Measurements from ENCODE around the gene KRTAP22-1.

The KRTAP22-1 gene

GRCh38 chr21:30600787-30601186 lies at the start of gene KRTAP22-1:
Gene KRTAP22-1, plus strand, starts transcription at chr21:30601087.
- no peak for DNase-seq (ENCODE audit: low read depth)

GRCh38 chr21:30552782-30553181 lies 48.1 kb upstream of the KRTAP22-1 start:
- no peak for DNase-seq (ENCODE audit: low read depth)

DNA sequence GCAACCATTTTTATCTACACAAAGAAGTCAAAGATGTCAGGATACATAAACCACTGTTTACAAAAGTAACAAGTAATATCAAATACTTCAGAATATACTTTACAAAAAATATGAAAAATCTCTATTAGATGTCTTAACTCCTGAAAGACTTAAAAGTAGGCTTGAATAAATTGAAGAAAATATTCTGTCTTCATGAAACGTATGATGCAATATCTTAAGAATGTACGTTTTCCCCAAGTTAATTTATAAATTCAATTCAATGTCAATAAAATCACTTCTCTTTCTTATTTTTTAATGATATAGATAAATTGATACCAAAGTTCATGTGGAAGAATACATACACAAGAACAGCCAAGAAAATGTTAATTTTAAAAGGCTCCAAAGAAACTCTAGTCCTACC lies 45.8 kb upstream of the KRTAP22-1 start:
- no peak for DNase-seq (ENCODE audit: low read depth)

- no peak for DNase-seq (ENCODE audit: low read depth)
These were observed 39.5 kb upstream of the KRTAP22-1 start, which contains the start of gene KRTAP19-7 for GRCh38 chr21:30561264-30561895. Gene KRTAP19-7, minus strand, starts transcription at chr21:30561314. Its CDS starts 25 bp downstream, at chr21:30561289.

- DNase-seq (ENCODE audit: low read depth) = no peak
These were observed 38.9 kb upstream of the KRTAP22-1 start for GRCh38 chr21:30561957-30562356.

DNA sequence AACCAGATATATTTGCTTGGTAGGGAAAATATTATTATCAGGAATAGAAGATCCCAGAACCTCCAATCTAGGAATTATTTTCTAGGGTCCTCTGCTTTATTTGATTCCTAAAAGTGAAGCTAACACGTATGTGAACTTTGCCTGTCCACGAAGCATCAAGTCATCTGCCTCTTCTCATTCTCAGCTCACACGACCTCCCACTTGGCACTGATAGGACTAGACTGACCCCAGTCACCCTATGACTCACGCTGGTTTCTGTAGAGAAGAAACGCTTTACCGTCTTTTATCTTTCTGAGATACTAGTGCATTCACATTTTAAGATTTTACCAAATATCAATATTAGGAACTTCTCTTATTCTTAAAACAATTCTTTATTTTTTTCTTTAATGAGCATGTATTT lies 37.8 kb upstream of the KRTAP22-1 start:
- no peak for DNase-seq (ENCODE audit: low read depth)

DNA sequence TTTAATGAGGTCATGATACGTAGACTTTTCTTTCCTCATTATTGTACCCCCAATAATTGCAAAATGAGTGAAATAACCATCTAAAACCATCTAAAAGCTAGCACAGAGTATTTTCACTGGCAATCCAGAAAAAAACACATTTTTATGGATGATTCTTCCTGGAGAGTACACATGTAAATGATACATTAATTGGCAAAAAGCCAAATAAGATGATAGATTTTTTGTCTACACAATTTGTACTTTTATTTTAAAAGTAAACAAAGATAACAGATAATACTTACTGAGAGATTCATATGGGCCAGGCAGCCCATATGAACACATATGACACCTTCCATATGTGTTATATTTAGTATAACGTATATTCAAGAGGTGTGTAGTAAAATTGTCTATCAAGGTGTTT lies 37.3 kb upstream of the KRTAP22-1 start:
- no peak for DNase-seq (ENCODE audit: low read depth)

GRCh38 chr21:30567617-30568016 lies 33.3 kb upstream of the KRTAP22-1 start:
- no peak for DNase-seq (ENCODE audit: low read depth)

DNA sequence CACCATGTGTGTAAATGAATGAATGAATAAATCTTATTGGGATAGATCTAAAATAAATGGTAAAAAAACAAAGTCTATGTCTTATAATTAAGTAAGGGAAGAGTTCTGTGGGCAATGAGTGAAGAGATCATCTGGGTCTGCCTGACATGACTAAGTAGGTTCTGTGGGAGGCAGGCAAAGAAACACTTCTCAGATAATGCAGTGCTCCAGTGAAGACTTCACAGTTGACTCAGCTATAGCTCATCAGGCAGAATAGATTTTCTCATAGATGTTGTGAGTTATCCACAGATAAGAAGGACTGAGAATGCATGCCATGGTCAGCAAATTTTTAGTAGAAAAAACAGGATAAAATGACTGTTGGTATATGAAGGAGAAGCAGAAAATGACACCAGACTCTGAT lies 23.1 kb upstream of the KRTAP22-1 start:
- no peak for DNase-seq (ENCODE audit: low read depth)

- DNase-seq (ENCODE audit: low read depth) = no peak
These were observed 21.5 kb upstream of the KRTAP22-1 start for GRCh38 chr21:30579346-30579745.

DNA sequence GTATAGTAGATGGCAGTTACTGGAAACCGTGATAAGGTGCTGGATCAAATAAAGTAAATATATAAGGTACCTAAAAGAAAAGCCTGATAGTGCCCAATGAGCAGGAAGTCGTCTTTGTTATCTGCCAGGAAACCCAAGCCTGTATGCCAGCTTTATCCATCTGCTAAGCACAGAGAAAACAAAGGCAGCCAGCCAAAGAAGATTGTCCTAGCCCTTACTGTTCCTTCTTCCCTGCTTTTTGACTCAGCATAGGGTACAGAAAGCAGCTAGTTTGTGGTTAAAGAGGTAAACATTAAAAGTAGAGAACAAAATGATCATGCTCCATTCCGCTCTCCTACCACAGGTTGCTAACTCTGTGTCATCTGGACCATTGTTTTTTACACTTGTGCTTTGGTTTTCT lies 20.8 kb upstream of the KRTAP22-1 start:
- DNase-seq (ENCODE audit: low read depth) = no peak

DNA sequence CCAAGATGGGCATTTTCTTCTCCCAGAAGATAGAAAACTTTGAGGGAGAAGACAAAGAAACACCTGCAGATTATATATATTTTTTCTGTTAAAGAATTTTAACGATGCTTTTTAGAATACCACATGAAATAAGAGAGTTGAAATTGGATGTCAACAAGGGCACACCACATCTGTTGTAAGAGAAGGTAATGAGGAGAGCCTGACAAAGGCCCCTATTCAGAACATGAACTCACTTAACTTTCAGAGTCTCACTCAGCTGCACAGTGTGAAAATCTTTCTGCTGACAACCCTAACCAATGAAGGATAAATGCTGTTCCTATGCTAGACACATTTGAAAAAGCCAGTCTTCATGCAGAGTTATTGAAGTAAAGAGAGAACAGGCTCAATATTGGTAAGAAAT lies 18.0 kb upstream of the KRTAP22-1 start:
- no peak for DNase-seq (ENCODE audit: low read depth)

- DNase-seq (ENCODE audit: low read depth) = no peak
These were observed 10.6 kb upstream of the KRTAP22-1 start, which contains the start of gene KRTAP22-2 for GRCh38 chr21:30590297-30590696. Gene KRTAP22-2, minus strand, starts transcription at chr21:30590397.

- no peak for DNase-seq (ENCODE audit: low read depth)
These were observed 8.7 kb upstream of the KRTAP22-1 start, which contains the start of gene KRTAP6-3 for GRCh38 chr21:30592140-30592539. Gene KRTAP6-3, plus strand, starts transcription at chr21:30592440. Its CDS starts 6 bp downstream, at chr21:30592446.

GRCh38 chr21:30598802-30599201 lies 2.1 kb upstream of the KRTAP22-1 start, which contains the start of gene KRTAP6-2:
Gene KRTAP6-2, minus strand, starts transcription at chr21:30598902. Its CDS starts 28 bp downstream, at chr21:30598874.
- no peak for DNase-seq (ENCODE audit: low read depth)

- DNase-seq (ENCODE audit: low read depth) = no peak
These were observed 5.1 kb downstream of the KRTAP22-1 start for GRCh38 chr21:30605968-30606367.

GRCh38 chr21:30612132-30612531 lies 11.2 kb downstream of the KRTAP22-1 start:
- DNase-seq (ENCODE audit: low read depth) = no peak

DNA sequence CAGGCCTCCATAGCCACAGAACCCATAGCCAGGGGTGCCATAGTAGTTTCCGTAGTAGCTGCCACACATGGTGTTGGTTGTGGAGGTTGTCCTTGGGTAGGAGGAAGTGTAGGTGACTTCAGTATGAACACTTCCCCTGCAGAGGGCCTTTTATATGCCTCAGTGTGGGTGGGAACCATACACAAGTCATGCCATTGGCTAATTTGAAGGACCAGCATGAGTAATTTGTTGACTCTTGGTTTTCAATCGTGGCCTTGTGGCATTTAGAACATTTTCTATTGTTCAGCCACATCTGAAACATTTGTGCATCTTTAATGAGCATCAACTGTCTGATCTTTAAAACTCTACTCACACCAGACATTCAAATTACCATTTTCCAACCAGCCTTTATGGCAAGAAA lies 12.9 kb downstream of the KRTAP22-1 start, which contains the start of gene KRTAP6-1:
Gene KRTAP6-1, minus strand, starts transcription at position 95 of the 400 bp plus-strand sequence. Its CDS starts 26 bp downstream, at position 69.
- no peak for DNase-seq (ENCODE audit: low read depth)

DNA sequence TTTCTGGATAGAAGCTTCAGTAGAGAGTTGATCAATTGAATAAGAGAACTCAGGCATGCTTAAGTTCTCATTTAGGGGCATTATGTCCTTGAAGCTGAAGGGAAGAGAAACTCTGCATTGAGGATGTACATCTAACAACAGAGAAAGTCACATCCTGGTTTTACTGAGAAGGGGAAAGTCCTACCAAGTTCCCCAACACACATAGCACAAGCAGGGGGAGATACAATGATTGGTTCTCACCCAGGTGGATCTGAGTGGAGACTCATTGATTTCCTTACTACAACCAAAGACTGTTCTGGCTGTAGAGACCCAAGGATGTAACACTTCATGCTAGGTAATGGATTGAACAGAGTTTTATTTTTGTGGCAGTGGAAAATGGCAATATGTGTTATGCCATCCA lies 14.3 kb downstream of the KRTAP22-1 start:
- DNase-seq (ENCODE audit: low read depth) = no peak

DNA sequence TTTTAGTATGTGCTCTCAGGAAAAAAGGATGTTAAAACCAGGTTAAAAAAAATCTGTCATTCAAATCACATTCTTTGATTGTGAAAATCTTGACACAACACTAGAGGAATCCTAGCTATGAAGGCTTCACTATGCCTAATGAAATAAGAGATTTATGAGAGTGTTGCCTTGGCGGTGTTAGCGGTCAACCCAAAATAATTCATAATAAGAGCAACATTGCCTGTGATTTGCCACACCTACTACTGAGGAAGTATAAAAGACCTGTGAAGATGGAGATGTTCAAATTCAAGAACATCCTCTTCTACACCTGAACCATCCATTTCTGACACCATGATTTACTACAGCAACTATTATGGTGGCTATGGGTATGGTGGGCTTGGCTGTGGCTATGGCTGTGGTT lies 15.2 kb downstream of the KRTAP22-1 start, which contains the start of gene KRTAP20-1:
Gene KRTAP20-1, plus strand, starts transcription at position 301 of the 400 bp plus-strand sequence. Its CDS starts 30 bp downstream, at position 331.
- no peak for DNase-seq (ENCODE audit: low read depth)

DNA sequence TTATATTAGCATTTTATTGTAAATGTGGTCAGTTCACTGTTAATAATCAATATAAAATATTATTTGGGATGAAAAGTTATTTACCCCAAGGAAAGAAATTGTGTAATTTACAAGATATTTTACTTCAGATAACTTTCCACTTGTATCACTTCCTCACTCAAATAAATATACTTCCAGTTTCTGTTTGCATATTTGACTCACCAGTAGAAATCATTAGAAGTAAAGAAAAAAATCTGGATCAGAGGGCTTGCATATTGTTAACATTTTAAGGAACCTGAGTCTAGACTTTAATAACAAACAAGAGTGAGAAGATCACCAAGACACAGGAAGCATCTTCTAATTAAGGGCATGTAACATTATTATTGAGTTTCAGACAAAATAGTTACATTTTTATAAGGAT lies 19.2 kb downstream of the KRTAP22-1 start:
- DNase-seq (ENCODE audit: low read depth) = no peak

DNA sequence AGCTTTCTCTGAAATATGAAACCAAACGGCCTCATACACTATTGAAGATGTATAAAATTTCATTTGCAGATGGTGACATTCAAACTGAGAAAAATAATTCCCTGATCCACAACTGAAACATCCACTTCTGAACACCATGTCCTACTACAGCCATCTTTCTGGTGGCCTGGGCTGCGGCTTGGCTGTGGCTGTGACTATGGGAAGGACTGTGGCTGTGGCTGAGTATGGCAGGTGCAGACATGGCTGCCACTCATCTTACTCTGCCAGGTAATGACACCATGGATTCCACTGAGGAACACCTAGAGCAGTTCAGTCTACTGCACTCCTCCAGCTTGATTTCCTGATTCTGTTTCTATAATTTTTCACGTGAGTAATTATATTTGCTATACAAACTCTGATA lies 19.6 kb downstream of the KRTAP22-1 start, which contains the start of gene KRTAP20-4:
Gene KRTAP20-4, plus strand, starts transcription at position 106 of the 400 bp plus-strand sequence.
- DNase-seq (ENCODE audit: low read depth) = no peak

DNA sequence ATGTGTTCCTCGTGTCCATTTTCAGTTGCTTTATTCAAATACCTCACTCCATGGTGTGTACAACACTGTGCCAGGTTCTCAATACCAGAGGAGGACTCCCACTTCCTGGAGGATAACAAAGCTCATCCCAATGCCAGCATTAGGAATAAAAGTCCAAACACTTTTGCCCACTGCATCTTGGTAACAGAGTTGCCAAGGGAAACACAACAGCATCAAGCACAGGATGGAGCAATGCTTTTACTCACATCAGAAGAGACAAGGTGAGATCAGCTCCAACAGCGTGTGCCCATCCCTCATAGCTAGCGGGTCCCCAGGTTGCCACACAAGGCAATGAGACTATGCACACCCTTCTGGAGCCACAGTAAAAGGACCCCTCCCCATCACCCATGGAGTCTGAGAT lies 22.5 kb downstream of the KRTAP22-1 start:
- DNase-seq (ENCODE audit: low read depth) = no peak
